GM12892 (cell line): ENCODE measurements around the gene SFMBT1.

Source experiments
- DNase-seq: peaks from one replicate; pipeline ENCODE4 v3.0.0; 2011; ENCODE audit not compliant: insufficient read length
- FAIRE-seq: peaks from 2 replicates; lab custom pipeline; 2011; peaks lifted over from hg19 to GRCh38; lab: Jason Lieb, UNC
- POLR2A ChIP-seq: IDR thresholded peaks from 2 replicates; pipeline ENCODE4 v1.6.1; 2011; ENCODE audit warnings: low read depth, low read length, control low read depth
- POLR2AphosphoS5 ChIP-seq: IDR thresholded peaks from 2 replicates; pipeline ENCODE4 v1.6.1; 2011; ENCODE audit warnings: low read depth, low read length, control low read depth
- TAF1 ChIP-seq: IDR thresholded peaks from 2 replicates; pipeline ENCODE4 v1.6.1; 2011; ENCODE audit warnings: low read depth, mild to moderate bottlenecking, control low read depth, low read length, borderline replicate concordance

Gene SFMBT1

GRCh38 chr3:52859686-52860423, 186.0 kb downstream of the SFMBT1 start:
- DNase-seq (no peak), FAIRE-seq (no peak)
- no peak for TF ChIP-seq POLR2AphosphoS5
- TF ChIP-seq TAF1, result no peak
- no peak for TF ChIP-seq POLR2A

DNA sequence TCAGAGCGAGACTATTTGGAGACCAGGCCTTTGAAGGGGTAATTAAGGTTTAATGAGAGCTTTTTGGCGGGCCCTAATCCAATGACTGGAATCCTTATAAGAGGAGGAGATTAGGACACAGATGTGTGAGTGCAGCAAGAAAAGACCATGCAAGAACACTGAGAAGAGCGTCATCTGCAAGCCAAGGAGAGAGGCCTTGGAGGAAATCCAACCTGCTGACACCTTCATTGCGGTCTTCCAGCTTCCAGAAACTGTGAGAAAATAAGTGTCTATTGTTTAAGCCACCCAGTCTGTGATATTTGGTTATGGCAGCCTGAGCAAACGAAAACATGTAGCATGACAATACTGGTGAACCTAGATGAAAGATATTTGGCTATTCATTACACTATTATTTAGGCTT, 188.0 kb downstream of the SFMBT1 start:
- TF ChIP-seq POLR2AphosphoS5 (no peak), TAF1 (no peak), POLR2A (no peak)
- FAIRE-seq (no peak), DNase-seq (no peak)

DNA sequence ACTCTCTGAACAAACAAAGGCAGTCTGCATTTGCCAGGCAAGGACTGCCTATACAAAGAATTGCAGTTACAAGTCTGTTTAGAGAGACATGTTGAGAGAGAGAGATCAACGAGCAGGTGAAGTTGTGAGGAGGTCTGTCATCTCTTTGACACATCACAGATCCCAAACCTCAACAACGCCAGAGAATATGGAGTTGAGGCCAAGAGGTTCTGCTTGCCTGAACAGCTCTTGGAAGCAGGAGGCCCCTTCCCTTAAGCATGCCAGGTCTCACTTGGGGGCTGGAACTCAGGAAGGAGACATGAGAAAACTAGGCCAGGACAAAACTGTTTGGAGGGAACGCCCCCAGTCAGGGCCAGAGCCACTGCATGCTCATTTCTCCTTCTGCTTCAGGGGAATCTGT, 188.7 kb downstream of the SFMBT1 start:
- FAIRE-seq, result no peak
- TF ChIP-seq POLR2A, result no peak
- no peak for TF ChIP-seq TAF1
- TF ChIP-seq POLR2AphosphoS5, result no peak
- no peak for DNase-seq

DNA sequence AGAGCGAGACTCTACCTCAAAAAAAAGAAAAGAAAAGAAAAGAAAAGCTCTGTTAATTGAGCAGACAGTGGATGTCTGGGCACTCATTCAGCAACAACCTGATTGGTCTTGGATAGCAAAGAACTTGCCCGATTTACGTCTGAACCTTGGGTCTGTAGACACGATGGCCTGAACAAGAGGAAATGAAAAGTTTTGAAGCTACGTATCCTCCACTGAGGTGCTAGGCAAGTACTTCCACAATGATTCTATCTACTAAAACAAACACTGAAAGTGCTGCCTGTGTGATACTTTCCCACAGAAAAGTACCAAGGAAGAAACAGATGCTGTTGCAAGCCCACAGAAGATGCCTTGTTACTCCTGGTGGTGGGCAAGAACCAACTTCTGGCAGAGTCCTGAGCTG, 189.2 kb downstream of the SFMBT1 start:
- FAIRE-seq, result no peak
- DNase-seq, result no peak
- TF ChIP-seq POLR2A (no peak), TAF1 (no peak), POLR2AphosphoS5 (no peak)

DNA sequence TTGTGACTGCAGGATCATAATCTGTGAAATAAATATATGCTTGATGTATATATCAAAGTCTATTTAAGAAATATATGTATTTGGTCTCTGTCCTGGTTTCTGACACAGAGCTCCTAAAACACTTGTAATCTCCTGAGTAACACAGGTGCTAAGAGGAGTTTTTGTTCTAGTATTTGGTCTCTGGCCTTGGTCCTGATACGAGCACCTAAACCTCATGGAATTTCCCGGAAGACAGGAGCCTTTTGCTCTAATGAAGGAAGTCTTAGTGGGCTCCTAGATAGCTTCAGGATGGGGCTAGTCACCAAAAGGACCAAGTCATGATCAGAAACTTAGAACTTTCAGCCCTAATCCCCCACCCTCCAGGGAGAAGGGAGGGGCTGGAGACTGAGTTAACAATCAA, 191.9 kb downstream of the SFMBT1 start:
- FAIRE-seq (no peak), DNase-seq (no peak)
- TF ChIP-seq POLR2AphosphoS5, result no peak
- no peak for TF ChIP-seq POLR2A
- no peak for TF ChIP-seq TAF1
